ENCODE results near the gene PTH2R. TPM values are rescaled to one million over a fixed set of nuclear protein-coding genes. Genes with fewer than 3 reads are reported as not detected.
A peak's percentile ranks its signal among the peaks of the same experiment; 100 is the strongest.
"Not testable (repeated sequence)": the region's sequence is repeated elsewhere in the genome, so short reads cannot be mapped to it uniquely, and the experiment has no call there.

Gene PTH2R
- total RNA-seq, 1 experiment from 2014 or later = not detected

DNA sequence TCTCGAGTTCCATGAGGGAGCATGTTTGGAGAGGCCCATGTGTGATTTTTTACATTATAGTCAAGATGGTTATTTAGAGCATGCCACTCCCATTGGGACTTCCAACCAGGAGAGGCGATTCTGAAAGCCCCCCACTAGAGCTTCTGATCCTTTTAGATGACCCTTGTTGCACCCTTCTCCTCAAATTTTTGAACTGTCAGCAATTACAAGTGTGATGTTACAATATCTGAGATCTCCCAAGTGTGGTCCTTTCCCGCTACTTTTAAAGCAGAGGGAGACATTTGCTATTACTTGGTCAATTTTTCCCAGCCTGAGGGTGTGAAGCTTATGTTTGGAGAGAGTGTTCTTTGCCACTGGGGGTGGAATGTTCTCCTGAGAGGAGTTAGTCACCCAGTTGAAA, 16.7 kb upstream of the PTH2R start:
- DNase-seq (ENCODE audit: low read depth) = no peak

- DNase-seq (ENCODE audit: low read depth) = no peak
Observed at GRCh38 chr2:208392300-208392699, 14.3 kb upstream of the PTH2R start.

- not testable (repeated sequence) for DNase-seq (ENCODE audit: low read depth)
Observed at GRCh38 chr2:208396796-208397195, 9.8 kb upstream of the PTH2R start.

GRCh38 chr2:208399201-208399600, 7.4 kb upstream of the PTH2R start:
- DNase-seq (ENCODE audit: low read depth) = no peak

- peak; percentile 26 for DNase-seq (ENCODE audit: low read depth)
Observed at GRCh38 chr2:208407667-208408066, 1.1 kb downstream of the PTH2R start.

GRCh38 chr2:208413931-208414330, 7.3 kb downstream of the PTH2R start:
- no peak for DNase-seq (ENCODE audit: low read depth)

GRCh38 chr2:208415255-208415654, 8.7 kb downstream of the PTH2R start:
- no peak for DNase-seq (ENCODE audit: low read depth)

DNA sequence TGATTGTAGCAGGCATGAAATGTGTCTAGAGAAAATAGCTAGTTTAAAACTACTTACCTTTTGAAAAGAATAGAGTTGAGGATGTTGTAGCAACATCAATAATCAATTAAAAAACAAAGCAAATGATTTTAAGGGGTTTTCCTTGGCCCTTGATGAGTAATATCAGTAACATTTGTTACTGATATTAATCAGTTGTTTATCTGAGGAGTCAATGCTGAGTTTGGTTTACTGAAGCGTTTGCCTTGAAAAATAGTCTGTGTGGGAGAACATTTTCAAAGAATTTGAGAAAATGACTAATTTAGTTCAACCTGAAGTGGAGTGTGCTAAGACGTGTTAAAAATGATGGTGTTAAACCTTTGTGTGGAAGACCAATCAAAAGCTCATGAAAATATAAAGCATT, 9.3 kb downstream of the PTH2R start:
- no peak for DNase-seq (ENCODE audit: low read depth)

GRCh38 chr2:208426412-208427045, 19.9 kb downstream of the PTH2R start:
- no peak for DNase-seq (ENCODE audit: low read depth)

DNA sequence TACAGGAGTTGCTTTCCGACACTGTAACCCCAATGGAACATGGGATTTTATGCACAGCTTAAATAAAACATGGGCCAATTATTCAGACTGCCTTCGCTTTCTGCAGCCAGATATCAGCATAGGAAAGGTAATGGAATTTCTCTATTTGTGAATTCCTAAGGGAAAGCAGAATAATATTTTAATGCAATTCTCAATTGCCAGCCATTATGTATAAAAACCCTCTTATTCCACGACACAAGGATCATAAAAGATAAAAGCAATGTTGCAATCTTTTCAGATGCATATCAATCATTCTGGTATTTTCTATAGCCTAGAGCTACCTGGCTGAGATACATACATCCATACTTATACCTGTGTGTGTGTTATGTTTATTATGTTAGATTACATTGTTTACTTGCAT, 31.2 kb downstream of the PTH2R start:
- DNase-seq (ENCODE audit: low read depth) = no peak

- no peak for DNase-seq (ENCODE audit: low read depth)
Observed at GRCh38 chr2:208440716-208441115, 34.1 kb downstream of the PTH2R start.

DNA sequence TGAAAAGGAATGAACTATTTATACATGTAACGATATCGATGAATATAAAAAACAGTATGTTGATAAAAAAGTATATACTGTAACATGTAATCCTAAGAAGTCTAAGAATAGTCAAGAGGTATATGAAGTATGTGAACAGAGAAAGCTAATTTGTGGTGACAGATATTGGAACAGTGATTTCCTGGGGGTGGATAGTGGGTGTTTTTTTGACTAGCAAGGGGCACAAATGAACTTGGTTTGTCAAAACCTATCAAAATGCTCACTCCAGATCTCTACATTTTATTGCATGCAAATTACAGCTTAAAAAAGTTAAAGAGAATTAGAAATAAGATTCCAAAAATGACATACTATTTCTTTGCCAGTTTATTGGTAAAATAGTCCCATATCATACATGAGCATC, 35.4 kb downstream of the PTH2R start:
- DNase-seq (ENCODE audit: low read depth) = no peak

DNA sequence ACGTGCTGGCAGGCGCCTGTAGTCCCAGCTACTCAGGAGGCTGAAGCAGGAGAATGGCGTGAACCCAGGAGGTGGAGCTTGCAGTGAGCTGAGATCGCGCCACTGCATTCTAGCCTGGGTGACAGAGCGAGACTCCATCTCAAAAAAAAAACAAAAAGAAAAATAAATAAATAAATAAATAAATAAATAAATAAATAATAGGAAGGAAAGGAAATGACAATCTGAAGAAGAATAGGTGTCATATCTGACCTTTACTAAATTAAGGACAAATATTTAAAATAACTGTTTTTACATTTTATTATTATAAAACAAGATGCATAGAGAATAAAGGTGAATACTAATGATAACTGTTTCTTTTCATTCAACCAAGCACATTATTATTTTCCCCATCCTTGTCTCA, 40.9 kb downstream of the PTH2R start:
- not testable (repeated sequence) for DNase-seq (ENCODE audit: low read depth)

- no peak for DNase-seq (ENCODE audit: low read depth)
Observed at GRCh38 chr2:208451061-208451460, 44.5 kb downstream of the PTH2R start.

DNA sequence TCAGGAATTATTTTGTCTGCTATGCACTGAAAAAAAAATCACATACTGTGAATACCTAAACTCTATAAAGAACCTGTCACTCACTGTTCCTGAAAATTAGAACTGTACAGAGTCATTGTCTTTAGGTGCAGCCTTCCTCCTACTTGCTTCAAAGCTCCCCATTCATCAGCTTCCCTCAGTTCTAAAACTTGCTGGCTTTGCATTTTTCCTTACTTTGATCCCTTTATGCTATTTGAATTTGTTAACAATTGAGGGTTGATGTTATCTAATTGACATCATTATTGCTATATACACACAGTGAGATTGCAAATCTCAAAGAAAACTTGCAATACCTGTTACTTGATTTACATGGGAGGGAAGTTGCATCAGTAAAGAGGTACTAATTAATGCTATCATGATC, 48.3 kb downstream of the PTH2R start:
- no peak for DNase-seq (ENCODE audit: low read depth)

- DNase-seq (ENCODE audit: low read depth) = no peak
Observed at GRCh38 chr2:208463721-208464120, 57.1 kb downstream of the PTH2R start.

- no peak for DNase-seq (ENCODE audit: low read depth)
Observed at GRCh38 chr2:208464205-208464604, 57.6 kb downstream of the PTH2R start.

DNA sequence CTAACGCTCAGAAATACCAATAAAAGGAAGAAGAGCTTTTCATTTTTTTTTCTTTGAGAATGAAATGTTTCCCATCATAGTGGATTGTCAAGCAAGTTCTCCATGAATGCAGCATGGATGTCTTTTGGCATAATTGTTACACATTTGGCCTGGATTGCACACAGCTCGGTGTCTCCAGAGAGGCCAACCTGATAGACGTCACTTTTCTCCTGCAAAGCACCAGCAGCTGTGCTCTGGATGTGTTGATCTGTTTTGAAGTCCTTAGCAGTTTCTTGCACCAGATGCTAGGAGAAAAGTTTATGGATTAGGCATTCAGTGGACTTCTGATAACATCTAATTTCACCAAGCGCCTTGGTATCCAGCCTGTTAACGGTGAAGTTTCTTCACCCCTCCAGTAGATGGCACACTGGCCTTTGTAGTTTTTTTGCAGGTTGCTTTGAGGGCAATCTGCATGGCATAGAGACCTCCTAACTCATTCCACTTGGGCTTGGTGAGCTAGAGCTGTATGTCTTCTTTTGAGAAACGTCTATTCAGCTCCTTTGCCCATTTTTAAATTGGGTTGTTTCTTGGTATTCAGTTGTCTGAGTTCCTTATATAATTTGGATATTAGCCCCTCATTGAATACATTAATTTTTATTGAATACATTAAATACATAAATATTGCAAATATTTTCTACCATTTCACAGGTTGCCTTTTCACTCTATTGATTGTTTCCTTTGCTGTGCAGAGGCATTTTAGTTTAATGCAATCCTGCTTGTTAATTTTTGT, 59.7 kb downstream of the PTH2R start:
- peak; percentile 1 for DNase-seq (ENCODE audit: low read depth)

GRCh38 chr2:208466920-208467298, 60.3 kb downstream of the PTH2R start:
- no peak for DNase-seq (ENCODE audit: low read depth)

GRCh38 chr2:208467564-208467963, 61.0 kb downstream of the PTH2R start:
- no peak for DNase-seq (ENCODE audit: low read depth)

- no peak for DNase-seq (ENCODE audit: low read depth)
Observed at GRCh38 chr2:208477741-208478140, 71.1 kb downstream of the PTH2R start.

DNA sequence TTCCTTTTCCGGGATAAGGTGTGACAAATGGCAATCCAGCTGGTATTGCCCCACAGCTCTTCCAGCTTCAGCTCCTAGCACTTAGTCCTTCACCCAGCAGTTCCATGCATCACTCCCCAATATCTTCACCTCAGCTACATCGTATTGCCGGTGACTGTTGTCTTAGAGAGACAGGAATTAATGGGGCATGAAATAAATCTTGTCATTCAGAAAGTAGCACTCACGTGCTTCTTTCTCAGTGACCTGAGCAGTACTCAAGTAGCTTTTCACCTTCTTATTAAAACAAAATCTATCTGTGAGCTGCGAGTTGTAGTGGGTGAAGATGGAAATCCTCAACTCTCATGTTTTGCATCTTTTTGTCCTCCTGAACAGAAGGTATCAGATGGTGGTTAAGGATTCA, 72.8 kb downstream of the PTH2R start:
- no peak for DNase-seq (ENCODE audit: low read depth)

- DNase-seq (ENCODE audit: low read depth) = not testable (repeated sequence)
Observed at GRCh38 chr2:208481945-208482344, 75.4 kb downstream of the PTH2R start.

Data from Daoy (cell line).